PC-3 (cell line): ENCODE data around the gene RABGAP1L. TPM values are rescaled to one million over a fixed set of nuclear protein-coding genes. Genes with fewer than 3 reads are reported as not detected.

ENCODE experiments used
- ATAC-seq: fragments of 200-7000 bp; cut with Tn5 transposase; 2 replicates; pipeline ENCODE4 v1.9.1; 2020; ENCODE audit warnings: mild to moderate bottlenecking, moderate library complexity
- BruUV-seq: library from RNA; stranded (reverse); fragments of 400-500 nt; replicated peaks from 2 replicates; lab custom pipeline; 2021; lab: Mats Ljungman, UMichigan
- CTCF ChIA-PET: fragments of 300-600 bp; sonication (Branson Sonifier 250); formaldehyde crosslinking; loops from one replicate; lab custom pipeline; 2022; ENCODE audit warnings: antibody characterized with exemption; lab: Charles Lee
- POLR2A ChIA-PET: fragments of 300-600 bp; sonication (Branson Sonifier 250); formaldehyde crosslinking; loops from one replicate; lab custom pipeline; 2022; ENCODE audit warnings: antibody characterized with exemption; ENCODE audit not compliant: unreplicated experiment; lab: Charles Lee
- DNase-seq: peaks from one replicate; pipeline ENCODE4 v3.0.0-alpha.2; 2015
- H2AFZ ChIP-seq: fragments of 300-600 bp; sonication (generic); 2 replicates; pipeline ENCODE4 v1.6.0; 2016; ENCODE audit warnings: antibody characterized with exemption, low read length
- H3F3A ChIP-seq: fragments of 300-600 bp; sonication (generic); one replicate; pipeline ENCODE4 v1.6.0; 2017; ENCODE audit warnings: antibody characterized with exemption, low read length, control low read depth, mild to moderate bottlenecking; ENCODE audit not compliant: unreplicated experiment
- H3K27ac ChIP-seq: fragments of 300-600 bp; sonication (generic); 2 replicates; pipeline ENCODE4 v1.5.1; 2016; ENCODE audit warnings: mild to moderate bottlenecking, low read length
- H3K27me3 ChIP-seq: fragments of 300-600 bp; sonication (generic); 2 replicates; pipeline ENCODE4 v1.6.1; 2016; ENCODE audit warnings: low read length, mixed read lengths
- H3K36me3 ChIP-seq: fragments of 300-600 bp; sonication (generic); 2 replicates; pipeline ENCODE4 v1.6.1; 2016; ENCODE audit warnings: low read depth, mixed run types, low read length, mixed read lengths
- H3K4me1 ChIP-seq: fragments of 300-600 bp; sonication (generic); 2 replicates; pipeline ENCODE4 v1.5.1; 2016; ENCODE audit warnings: low read length; ENCODE audit not compliant: insufficient read depth
- H3K4me2 ChIP-seq: fragments of 300-600 bp; sonication (generic); 2 replicates; pipeline ENCODE4 v1.6.0; 2016; ENCODE audit warnings: low read length
- H3K4me3 ChIP-seq: fragments of 300-600 bp; sonication (generic); 2 replicates; pipeline ENCODE4 v1.5.1; 2016; ENCODE audit warnings: mild to moderate bottlenecking, low read length, mixed read lengths
- H3K79me2 ChIP-seq: fragments of 300-600 bp; sonication (generic); 2 replicates; pipeline ENCODE4 v1.6.1; 2017; ENCODE audit warnings: low read length, mixed read lengths
- H3K9ac ChIP-seq: fragments of 300-600 bp; sonication (generic); 2 replicates; pipeline ENCODE4 v1.6.0; 2016; ENCODE audit warnings: mild to moderate bottlenecking, low read length
- H3K9me2 ChIP-seq: fragments of 300-600 bp; sonication (generic); replicated peaks from 2 replicates; pipeline ENCODE4 v1.6.1; 2016; ENCODE audit warnings: mixed run types, low read length, mixed read lengths
- H3K9me3 ChIP-seq: fragments of 300-600 bp; sonication (generic); 2 replicates; pipeline ENCODE4 v1.6.1; 2016; ENCODE audit warnings: low read length, mixed read lengths
- H4K20me1 ChIP-seq: fragments of 300-600 bp; sonication (generic); 2 replicates; pipeline ENCODE4 v1.6.1; 2016; ENCODE audit warnings: low read length, mixed read lengths
- EZH2 ChIP-seq: fragments of 300-600 bp; sonication (generic); IDR thresholded peaks from one replicate; pipeline ENCODE4 v1.6.1; 2017; ENCODE audit warnings: antibody characterized with exemption, mild to moderate bottlenecking, low read length; ENCODE audit not compliant: unreplicated experiment
- EZH2phosphoT487 ChIP-seq: fragments of 300-600 bp; sonication (generic); IDR thresholded peaks from 2 replicates; pipeline ENCODE4 v1.6.1; 2018; ENCODE audit warnings: mild to moderate bottlenecking, antibody characterized with exemption, low read length, borderline replicate concordance
- intact Hi-C: fragments of 100-400 bp; cut with micrococcal nuclease; formaldehyde crosslinking; loops from 2 replicates; pipeline ENCODE4 v1.9.0; 2023
- total RNA-seq: library from RNA; depleted of rRNA; stranded (reverse); fragments of >200 nt; gene quantifications from 2 replicates; pipeline ENCODE4 v1.2.3, GENCODE V29; 2014
- TF ChIP-seq, protein P1 (sequence below): fragments of 300-600 bp; sonication (generic); conservative IDR thresholded peaks from 2 replicates; pipeline ENCODE4 v1.5.1; 2017; ENCODE audit warnings: antibody characterized with exemption, low read depth, mild to moderate bottlenecking, low read length

Gene RABGAP1L
- total RNA-seq, 1 experiment from 2014 or later: 24.4 TPM

DNA sequence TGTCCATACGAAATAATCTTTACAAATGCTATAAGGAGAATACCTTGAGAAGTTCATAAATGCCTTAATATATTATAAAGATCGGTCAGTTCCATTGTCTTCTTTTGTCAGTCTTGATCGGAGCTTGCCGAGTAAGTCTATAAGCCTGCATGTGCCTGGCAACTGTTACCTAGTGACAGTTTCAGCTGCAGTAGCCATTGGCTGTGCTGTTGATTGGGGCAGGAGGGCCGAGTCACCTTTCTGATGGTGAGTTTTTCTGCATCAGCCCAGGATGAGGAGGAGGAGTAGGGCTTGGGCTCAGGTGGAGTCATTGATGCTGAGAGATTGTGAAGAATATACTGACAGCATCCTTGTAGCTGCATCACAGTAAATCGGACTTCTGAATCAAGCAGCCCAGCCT, 286.5 kb downstream of the RABGAP1L start:
- H3K27ac ChIP-seq: no peak overlapping the region
- H3K27me3 ChIP-seq: no peaks in the 10 kb centered on the region
- ATAC-seq (no peak), DNase-seq (no peak)
- H3K4me3 ChIP-seq: no peak overlapping the region
- TF ChIP-seq EZH2 (no peak), EZH2phosphoT487 (no peak)
- TF ChIP-seq, protein P1, sequence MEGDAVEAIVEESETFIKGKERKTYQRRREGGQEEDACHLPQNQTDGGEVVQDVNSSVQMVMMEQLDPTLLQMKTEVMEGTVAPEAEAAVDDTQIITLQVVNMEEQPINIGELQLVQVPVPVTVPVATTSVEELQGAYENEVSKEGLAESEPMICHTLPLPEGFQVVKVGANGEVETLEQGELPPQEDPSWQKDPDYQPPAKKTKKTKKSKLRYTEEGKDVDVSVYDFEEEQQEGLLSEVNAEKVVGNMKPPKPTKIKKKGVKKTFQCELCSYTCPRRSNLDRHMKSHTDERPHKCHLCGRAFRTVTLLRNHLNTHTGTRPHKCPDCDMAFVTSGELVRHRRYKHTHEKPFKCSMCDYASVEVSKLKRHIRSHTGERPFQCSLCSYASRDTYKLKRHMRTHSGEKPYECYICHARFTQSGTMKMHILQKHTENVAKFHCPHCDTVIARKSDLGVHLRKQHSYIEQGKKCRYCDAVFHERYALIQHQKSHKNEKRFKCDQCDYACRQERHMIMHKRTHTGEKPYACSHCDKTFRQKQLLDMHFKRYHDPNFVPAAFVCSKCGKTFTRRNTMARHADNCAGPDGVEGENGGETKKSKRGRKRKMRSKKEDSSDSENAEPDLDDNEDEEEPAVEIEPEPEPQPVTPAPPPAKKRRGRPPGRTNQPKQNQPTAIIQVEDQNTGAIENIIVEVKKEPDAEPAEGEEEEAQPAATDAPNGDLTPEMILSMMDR: no peak
- no peak overlapping the region for H3K9ac ChIP-seq
- H2AFZ ChIP-seq: no peak overlapping the region
- no peaks in the 10 kb centered on the region for H3K36me3 ChIP-seq
- CTCF ChIA-PET: no interaction called here
- no peaks in the 10 kb centered on the region for H4K20me1 ChIP-seq
- intact Hi-C loops: no loop called here
- no peaks in the 10 kb centered on the region for H3K9me2 ChIP-seq
- POLR2A ChIA-PET: no interaction called here
- no TSS peak for BruUV-seq
- no peaks in the 10 kb centered on the region for H3K79me2 ChIP-seq
- no peaks in the 10 kb centered on the region for H3K4me1 ChIP-seq
- no peak overlapping the region for H3K4me2 ChIP-seq
- H3F3A ChIP-seq: no peaks in the 10 kb centered on the region
- H3K9me3 ChIP-seq: no peaks in the 10 kb centered on the region

DNA sequence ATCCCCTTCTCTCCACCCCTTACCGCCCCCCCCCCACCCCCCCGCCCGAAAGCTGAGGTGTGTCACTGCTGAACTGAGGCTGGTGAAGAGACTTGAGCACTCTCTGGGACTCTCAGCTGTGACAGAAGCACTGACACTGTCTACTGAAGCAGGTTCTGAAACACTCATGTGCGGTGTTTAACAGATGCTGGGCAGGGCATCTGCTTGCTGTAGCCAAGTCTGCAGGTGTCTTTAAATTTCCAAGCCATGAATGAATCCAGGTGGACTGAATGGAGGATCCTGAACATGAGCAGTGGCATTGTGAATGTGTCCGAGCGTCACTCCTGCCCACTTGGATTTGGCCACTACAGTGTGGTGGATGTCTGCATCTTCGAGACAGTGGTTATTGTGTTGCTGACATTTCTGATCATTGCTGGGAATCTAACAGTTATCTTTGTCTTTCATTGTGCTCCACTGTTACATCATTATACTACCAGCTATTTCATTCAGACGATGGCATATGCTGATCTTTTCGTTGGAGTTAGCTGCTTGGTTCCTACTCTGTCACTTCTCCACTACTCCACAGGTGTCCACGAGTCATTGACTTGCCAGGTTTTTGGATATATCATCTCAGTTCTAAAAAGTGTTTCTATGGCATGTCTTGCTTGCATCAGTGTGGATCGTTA, 288.7 kb downstream of the RABGAP1L start, which contains the start of gene GPR52:
Gene GPR52 (plus strand): TSS at position 99 of the 665 bp plus-strand sequence. CDS start 148 bp downstream, at position 247.
- H2AFZ ChIP-seq: no peak within 1 kb of the TSS
- no peaks in the 10 kb centered on the region for H3K9me3 ChIP-seq
- ATAC-seq (no peak), DNase-seq (no peak)
- no peaks in the 10 kb centered on the region for H3F3A ChIP-seq
- no peaks in the 10 kb centered on the region for H3K79me2 ChIP-seq
- no TSS peak for BruUV-seq
- TF ChIP-seq EZH2: no peak
- TF ChIP-seq EZH2phosphoT487: no peak
- TF ChIP-seq, protein P1: no peak
- no peaks in the 10 kb centered on the region for H3K9me2 ChIP-seq
- H3K4me2 ChIP-seq: no peak within 1 kb of the TSS
- no peaks in the 10 kb centered on the region for H3K27me3 ChIP-seq
- no peaks in the 10 kb centered on the region for H3K36me3 ChIP-seq
- intact Hi-C loops: no loop called here
- no peaks in the 10 kb centered on the region for H3K4me1 ChIP-seq
- H3K4me3 ChIP-seq: no peak within 1 kb of the TSS
- ChIA-PET POLR2A (no interaction called here), CTCF (no interaction called here)
- no peaks in the 10 kb centered on the region for H4K20me1 ChIP-seq
- H3K9ac ChIP-seq: no peak within 1 kb of the TSS
- H3K27ac ChIP-seq: no peak within 1 kb of the TSS

DNA sequence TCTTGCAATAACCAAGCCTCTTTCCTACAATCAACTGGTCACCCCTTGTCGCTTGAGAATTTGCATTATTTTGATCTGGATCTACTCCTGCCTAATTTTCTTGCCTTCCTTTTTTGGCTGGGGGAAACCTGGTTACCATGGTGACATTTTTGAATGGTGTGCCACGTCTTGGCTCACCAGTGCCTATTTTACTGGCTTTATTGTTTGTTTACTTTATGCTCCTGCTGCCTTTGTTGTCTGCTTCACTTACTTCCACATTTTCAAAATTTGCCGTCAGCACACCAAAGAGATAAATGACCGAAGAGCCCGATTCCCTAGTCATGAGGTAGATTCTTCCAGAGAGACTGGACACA, 289.2 kb downstream of the RABGAP1L start:
- ChIA-PET CTCF (no interaction called here), POLR2A (no interaction called here)
- H3K4me1 ChIP-seq: no peaks in the 10 kb centered on the region
- no peak overlapping the region for H3K4me3 ChIP-seq
- BruUV-seq: no TSS peak
- no peaks in the 10 kb centered on the region for H3K36me3 ChIP-seq
- no peaks in the 10 kb centered on the region for H3K27me3 ChIP-seq
- ATAC-seq: no peak
- no peaks in the 10 kb centered on the region for H3K9me2 ChIP-seq
- no peak overlapping the region for H3K27ac ChIP-seq
- no peak overlapping the region for H3K9ac ChIP-seq
- TF ChIP-seq EZH2phosphoT487 (no peak), EZH2 (no peak)
- TF ChIP-seq, protein P1: no peak
- no peaks in the 10 kb centered on the region for H4K20me1 ChIP-seq
- no peaks in the 10 kb centered on the region for H3K9me3 ChIP-seq
- H2AFZ ChIP-seq: no peak overlapping the region
- H3F3A ChIP-seq: no peaks in the 10 kb centered on the region
- H3K4me2 ChIP-seq: no peak overlapping the region
- intact Hi-C loops: no loop called here
- H3K79me2 ChIP-seq: no peaks in the 10 kb centered on the region
- DNase-seq: no peak
